ENCODE results near the gene VAPA. TPM values are rescaled to one million over a fixed set of nuclear protein-coding genes. Genes with fewer than 3 reads are reported as not detected.

Gene VAPA
- polyA plus RNA-seq, 1 experiment: 170 TPM

GRCh38 chr18:9872823-9873222, 41.0 kb upstream of the VAPA start:
- ChIA-PET CTCF (no interaction called here), POLR2A (interaction anchor here (0.6 kb wide), 1 partner anchor 37 kb away, joined by 3 read pairs; no protein-coding TSS in a partner anchor)
- no peaks in the 10 kb centered on the region for H3K36me3 ChIP-seq (ENCODE audit: control insufficient read depth, insufficient read depth, low read length)
- no peak for DNase-seq (ENCODE audit: low read depth)
- H3K27me3 ChIP-seq (ENCODE audit: control insufficient read depth, insufficient read depth, low read length): no peaks in the 10 kb centered on the region
- no peak for TF ChIP-seq CTCF (IDR thresholded peaks at IDR 0.05; ENCODE audit: insufficient read depth, low read depth, low read length)
- H3K4me3 ChIP-seq (ENCODE audit: low read depth, low read length): no peak overlapping the region

DNA sequence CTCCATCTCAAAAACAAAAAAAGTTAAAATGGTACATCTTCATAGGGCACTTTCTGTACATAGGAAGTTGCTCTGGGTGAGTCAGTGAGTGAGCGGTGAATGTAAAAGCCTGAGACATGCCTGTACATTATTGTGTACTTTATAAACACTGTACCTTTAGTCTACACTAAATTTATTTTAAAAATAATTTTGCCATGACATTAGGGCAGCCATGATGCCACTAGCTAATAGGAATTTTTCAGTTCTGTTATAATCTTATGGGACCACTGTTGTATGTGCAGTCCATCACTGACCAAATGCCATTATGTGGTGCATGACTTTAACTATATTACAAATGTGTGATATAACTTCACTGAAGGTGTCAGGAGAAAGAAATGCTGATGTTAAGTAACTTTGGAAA, 39.1 kb upstream of the VAPA start:
- POLR2A ChIA-PET: no interaction called here

DNA sequence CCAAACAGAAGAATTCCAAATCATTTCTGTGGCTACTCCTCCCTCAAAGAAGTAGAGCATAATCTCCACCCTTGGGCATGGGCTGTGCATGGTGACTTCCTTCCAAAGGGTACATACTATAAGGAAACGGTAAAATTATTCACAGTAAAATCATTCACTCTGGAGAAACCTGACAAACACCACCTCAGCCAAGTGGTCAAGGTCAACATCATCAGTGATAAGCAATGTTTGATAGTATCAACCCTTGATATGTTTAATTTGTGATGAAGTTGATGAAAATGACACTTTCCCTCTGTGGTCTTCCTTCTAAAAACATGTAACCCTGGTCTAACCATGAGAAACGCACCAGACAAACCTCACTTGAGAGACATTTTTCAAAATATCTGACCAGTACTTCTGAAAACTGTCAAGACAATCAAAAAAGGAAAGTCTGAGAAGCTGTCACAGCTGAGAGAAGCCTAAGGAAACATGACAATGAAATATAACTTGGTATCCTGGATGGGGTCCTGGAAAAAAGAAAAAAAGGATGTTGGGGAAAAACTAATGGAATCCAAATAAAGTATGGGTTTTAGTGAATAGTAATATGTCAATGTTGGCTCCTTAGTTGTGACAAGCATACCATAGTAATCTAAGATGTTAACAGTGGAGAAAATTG, 37.5 kb upstream of the VAPA start:
- ChIA-PET CTCF (interaction anchor here (0.6 to 1.2 kb wide), 2 partner anchors 74 to 158 kb away, joined by 3 read pairs; no protein-coding TSS in a partner anchor), POLR2A (no interaction called here)
- Histone ChIP-seq H3K27me3 (ENCODE audit: control insufficient read depth, insufficient read depth, low read length) (no peaks in the 10 kb centered on the region), H3K4me3 (ENCODE audit: low read depth, low read length) (no peak overlapping the region), H3K36me3 (ENCODE audit: control insufficient read depth, insufficient read depth, low read length) (no peaks in the 10 kb centered on the region)
- no peak for TF ChIP-seq CTCF (IDR thresholded peaks at IDR 0.05; ENCODE audit: insufficient read depth, low read depth, low read length)
- no peak for DNase-seq (ENCODE audit: low read depth)

More for the DNA sequence above, 39.1 kb upstream of the VAPA start:
- Histone ChIP-seq H3K36me3 (ENCODE audit: control insufficient read depth, insufficient read depth, low read length) (no peaks in the 10 kb centered on the region), H3K4me3 (ENCODE audit: low read depth, low read length) (no peak overlapping the region), H3K27me3 (ENCODE audit: control insufficient read depth, insufficient read depth, low read length) (no peaks in the 10 kb centered on the region)
- no peak for DNase-seq (ENCODE audit: low read depth)
- CTCF ChIA-PET: no interaction called here
- no peak for TF ChIP-seq CTCF (IDR thresholded peaks at IDR 0.05; ENCODE audit: insufficient read depth, low read depth, low read length)

DNA sequence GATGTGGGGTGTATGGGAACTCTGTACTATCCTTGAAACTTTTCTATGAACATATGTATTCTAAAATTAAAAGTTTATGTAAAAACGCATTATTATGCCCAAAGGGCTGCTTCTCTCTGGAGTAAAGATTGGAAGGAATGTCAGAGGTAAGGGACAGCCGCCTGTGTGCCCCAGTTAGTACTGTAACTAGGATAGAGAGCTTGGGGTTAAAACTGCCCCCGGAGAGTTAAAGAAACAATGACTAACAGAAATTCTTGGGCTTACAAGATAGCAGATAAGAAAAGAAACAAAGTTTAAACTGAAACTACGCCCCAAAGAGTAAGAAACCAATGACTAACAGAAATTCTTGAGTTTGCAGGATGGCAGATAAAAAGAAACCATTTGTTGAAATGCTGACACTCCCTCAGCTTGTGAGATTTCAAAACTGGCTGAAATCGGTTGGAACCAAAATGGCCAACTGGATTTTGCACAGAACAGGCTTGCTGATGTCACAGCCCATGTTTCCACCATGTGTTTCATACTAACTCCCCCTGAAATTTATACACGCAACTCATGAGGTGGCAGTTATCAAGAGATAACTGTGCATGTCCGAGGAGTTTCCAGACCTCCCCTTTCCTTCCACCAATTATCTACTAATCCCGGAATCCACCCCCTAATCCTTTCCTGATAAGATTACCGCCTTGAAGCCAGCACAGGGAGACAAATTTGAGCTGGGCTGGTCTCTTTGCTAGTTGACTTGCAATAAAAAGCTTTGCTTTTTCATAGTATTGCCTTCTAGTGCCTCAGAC, 36.8 kb upstream of the VAPA start:
- DNase-seq (ENCODE audit: low read depth): peak; percentile 70
- CTCF ChIA-PET: interaction anchor here (1.2 kb wide), 1 partner anchor 73 kb away, joined by 3 read pairs; no protein-coding TSS in a partner anchor
- Histone ChIP-seq H3K4me3 (ENCODE audit: low read depth, low read length) (peak overlapping the region; percentile 34), H3K27me3 (ENCODE audit: control insufficient read depth, insufficient read depth, low read length) (no peaks in the 10 kb centered on the region), H3K36me3 (ENCODE audit: control insufficient read depth, insufficient read depth, low read length) (no peaks in the 10 kb centered on the region)
- TF ChIP-seq CTCF (IDR thresholded peaks at IDR 0.05; ENCODE audit: insufficient read depth, low read depth, low read length): no peak
- POLR2A ChIA-PET: no interaction called here

GRCh38 chr18:9877655-9878014, 36.2 kb upstream of the VAPA start:
- Histone ChIP-seq H3K36me3 (ENCODE audit: control insufficient read depth, insufficient read depth, low read length) (no peaks in the 10 kb centered on the region), H3K4me3 (ENCODE audit: low read depth, low read length) (peak overlapping the region; percentile 34), H3K27me3 (ENCODE audit: control insufficient read depth, insufficient read depth, low read length) (no peaks in the 10 kb centered on the region)
- POLR2A ChIA-PET: no interaction called here
- DNase-seq (ENCODE audit: low read depth): no peak
- no peak for TF ChIP-seq CTCF (IDR thresholded peaks at IDR 0.05; ENCODE audit: insufficient read depth, low read depth, low read length)
- CTCF ChIA-PET: interaction anchor here (1.2 kb wide), 1 partner anchor 73 kb away, joined by 3 read pairs; no protein-coding TSS in a partner anchor
